ENCODE data around the gene RPL18.

The RPL18 gene

GRCh38 chr19:48614436-48615230 lies 4.3 kb downstream of the RPL18 start, which contains the start of gene FAM83E:
FAM83E (minus strand) TSS chr19:48615076; CDS start chr19:48613372, 1,704 bp downstream.
- DNase-seq (ENCODE audit: low spot score), result no peak

- DNase-seq (ENCODE audit: low spot score), result no peak
Measured at GRCh38 chr19:48613852-48614435, 5.0 kb downstream of the RPL18 start.

GRCh38 chr19:48613024-48613851 lies 5.7 kb downstream of the RPL18 start:
- no peak for DNase-seq (ENCODE audit: low spot score)

GRCh38 chr19:48611872-48612271 lies 7.1 kb downstream of the RPL18 start:
- no peak for DNase-seq (ENCODE audit: low spot score)

GRCh38 chr19:48609571-48610108 lies 9.3 kb downstream of the RPL18 start:
- DNase-seq (ENCODE audit: low spot score), result no peak

GRCh38 chr19:48608798-48609263 lies 10.1 kb downstream of the RPL18 start:
- no peak for DNase-seq (ENCODE audit: low spot score)

- DNase-seq (ENCODE audit: low spot score), result no peak
Measured at GRCh38 chr19:48607359-48607755, 11.6 kb downstream of the RPL18 start.

- no peak for DNase-seq (ENCODE audit: low spot score)
Measured at GRCh38 chr19:48606463-48607358, 12.3 kb downstream of the RPL18 start, which contains the start of gene SPACA4. SPACA4 (plus strand) TSS chr19:48606742; CDS start chr19:48606979, 237 bp downstream.

GRCh38 chr19:48603850-48604249 lies 15.1 kb downstream of the RPL18 start:
- no peak for DNase-seq (ENCODE audit: low spot score)

GRCh38 chr19:48603449-48603848 lies 15.5 kb downstream of the RPL18 start:
- no peak for DNase-seq (ENCODE audit: low spot score)

GRCh38 chr19:48603001-48603400 lies 16.0 kb downstream of the RPL18 start:
- no peak for DNase-seq (ENCODE audit: low spot score)

GRCh38 chr19:48600679-48601417 lies 18.1 kb downstream of the RPL18 start:
- no peak for DNase-seq (ENCODE audit: low spot score)

GRCh38 chr19:48598996-48599700 lies 19.8 kb downstream of the RPL18 start:
- DNase-seq (ENCODE audit: low spot score), result no peak

GRCh38 chr19:48596679-48597465 lies 22.1 kb downstream of the RPL18 start:
- DNase-seq (ENCODE audit: low spot score), result no peak

GRCh38 chr19:48596237-48596636 lies 22.7 kb downstream of the RPL18 start:
- DNase-seq (ENCODE audit: low spot score), result no peak

GRCh38 chr19:48595833-48596232 lies 23.1 kb downstream of the RPL18 start:
- no peak for DNase-seq (ENCODE audit: low spot score)

- DNase-seq (ENCODE audit: low spot score), result no peak
Measured at GRCh38 chr19:48595171-48595570, 23.8 kb downstream of the RPL18 start.

GRCh38 chr19:48591021-48591420 lies 28.0 kb downstream of the RPL18 start:
- DNase-seq (ENCODE audit: low spot score), result no peak

Data from left forelimb (tissue), 1 donor.